HCT116 (cell line): ENCODE data around the gene TMEM50B. TPM values are rescaled to one million over a fixed set of nuclear protein-coding genes. Genes with fewer than 3 reads are reported as not detected.

Source experiments
- ATAC-seq: fragments of 200-7000 bp; cut with Tn5 transposase; 2 replicates; pipeline ENCODE4 v1.9.1; 2020; ENCODE audit warnings: mild to moderate bottlenecking, moderate library complexity
- BruUV-seq: library from RNA; stranded (reverse); fragments of 400-500 nt; replicated peaks from 2 replicates; lab custom pipeline; 2021; lab: Mats Ljungman, UMichigan
- CTCF ChIA-PET: fragments of 300-600 bp; sonication (Branson Sonifier 250); formaldehyde crosslinking; loops from one replicate; lab custom pipeline; 2021; ENCODE audit warnings: antibody characterized with exemption; lab: Charles Lee
- POLR2A ChIA-PET: fragments of 300-600, 350-600 bp; sonication (Branson Sonifier 250); formaldehyde crosslinking; loops from one replicate; lab custom pipeline; 2021; ENCODE audit warnings: antibody characterized with exemption; lab: Charles Lee
- RAD21 ChIA-PET, 2 experiments: fragments of 300-600 bp; sonication (Branson Sonifier 250); formaldehyde crosslinking; loops; one replicate each; lab custom pipeline; 2023; ENCODE audit warnings: low total read pairs in 2 of 2; ENCODE audit not compliant: uncharacterized antibody in 2 of 2, unreplicated experiment in 2 of 2, low non-redundant PET in 1 of 2; lab: Charles Lee
- DNase-seq: peaks from one replicate; pipeline ENCODE4 v3.0.0-alpha.2; 2010; ENCODE audit warnings: low read depth, low spot score
- H2AFZ ChIP-seq: fragments of 200-600 bp; shearing (Covaris generic), sonication (generic); 2 replicates; pipeline ENCODE4 v1.6.1; 2017; ENCODE audit warnings: low read depth, mixed run types, mixed read lengths, antibody characterized with exemption, low read length; ENCODE audit not compliant: poor library complexity, severe bottlenecking
- H3K27ac ChIP-seq: 2 replicates; pipeline ENCODE4 v1.5.1; 2012; ENCODE audit warnings: low read depth, low read length
- H3K27me3 ChIP-seq: fragments of 200-600 bp; sonication (generic); 2 replicates; pipeline ENCODE4 v1.6.1; 2016; ENCODE audit warnings: mixed run types, low read length, mixed read lengths; ENCODE audit not compliant: insufficient read depth
- H3K36me3 ChIP-seq, 2 experiments: fragments of 200-500 bp in 1 of 2; fragments of 200-600 bp in 1 of 2; sonication (Bioruptor generic) in 1 of 2; sonication (generic) in 1 of 2; 2 replicates each; pipeline versions ENCODE4 v1.5.1 to v1.6.1; 2014 to 2016; ENCODE audit warnings: low read length in 2 of 2, inconsistent platforms in 1 of 2, mixed read lengths in 1 of 2, mixed run types in 1 of 2; ENCODE audit not compliant: insufficient read depth in 2 of 2, control insufficient read depth in 1 of 2
- H3K4me1 ChIP-seq, 2 experiments: fragments of 200-600 bp in 1 of 2; sonication (generic) in 1 of 2; 2 replicates each; pipeline versions ENCODE4 v1.5.1 to v1.6.1; 2012 to 2017; ENCODE audit warnings: low read length in 2 of 2, inconsistent platforms in 1 of 2, mild to moderate bottlenecking in 1 of 2, mixed read lengths in 1 of 2, mixed run types in 1 of 2, moderate library complexity in 1 of 2; ENCODE audit not compliant: insufficient read depth in 2 of 2, control insufficient read depth in 1 of 2
- H3K4me2 ChIP-seq: fragments of 200-600 bp; sonication (generic); 2 replicates; pipeline ENCODE4 v1.6.1; 2017; ENCODE audit warnings: mixed run types, low read length, mixed read lengths
- H3K4me3 ChIP-seq, 2 experiments: fragments of 200-600 bp in 1 of 2; sonication (generic) in 1 of 2; replicated peaks in 1 of 2; 2 replicates each; pipeline ENCODE4 v1.5.1; 2011 to 2016; ENCODE audit warnings: low read length in 2 of 2, control low read depth in 1 of 2, low read depth in 1 of 2, mild to moderate bottlenecking in 1 of 2, mixed read lengths in 1 of 2, mixed run types in 1 of 2
- H3K79me2 ChIP-seq: fragments of 200-600 bp; sonication (generic); 2 replicates; pipeline ENCODE4 v1.6.1; 2017; ENCODE audit warnings: mild to moderate bottlenecking, mixed run types, low read length, moderate library complexity, mixed read lengths; ENCODE audit not compliant: insufficient read depth
- H3K9ac ChIP-seq: fragments of 200-600 bp; sonication (generic); 2 replicates; pipeline ENCODE4 v1.6.1; 2016; ENCODE audit warnings: low read length, mixed read lengths
- H3K9me2 ChIP-seq: fragments of 200-600 bp; sonication (generic), shearing (Covaris generic); 2 replicates; pipeline ENCODE4 v1.6.1; 2017; ENCODE audit warnings: mixed run types, mild to moderate bottlenecking, moderate library complexity; ENCODE audit not compliant: insufficient read depth
- H3K9me3 ChIP-seq, 2 experiments: fragments of 200-500 bp in 1 of 2; fragments of 200-600 bp in 1 of 2; sonication (Bioruptor generic) in 1 of 2; sonication (generic) in 1 of 2; 2 replicates each; pipeline ENCODE4 v1.6.1; 2014 to 2017; ENCODE audit warnings: low read length in 2 of 2, mixed read lengths in 2 of 2, inconsistent platforms in 1 of 2, low read depth in 1 of 2, mild to moderate bottlenecking in 1 of 2, mixed run types in 1 of 2, moderate library complexity in 1 of 2; ENCODE audit not compliant: control insufficient read depth in 1 of 2, insufficient read depth in 1 of 2
- H4K20me1 ChIP-seq: fragments of 200-600 bp; sonication (generic), shearing (Covaris generic); 2 replicates; pipeline ENCODE4 v1.6.1; 2017; ENCODE audit warnings: mixed run types, mild to moderate bottlenecking, moderate library complexity; ENCODE audit not compliant: insufficient read depth
- CBX3 ChIP-seq: IDR thresholded peaks from 2 replicates; pipeline ENCODE4 v1.6.1; 2012; ENCODE audit warnings: low read depth
- CEBPB ChIP-seq: IDR thresholded peaks from 2 replicates; pipeline ENCODE4 v1.6.1; 2012; ENCODE audit warnings: low read depth
- EGR1 ChIP-seq: IDR thresholded peaks from 2 replicates; pipeline ENCODE4 v1.6.1; 2012; ENCODE audit warnings: low read depth
- ELF1 ChIP-seq: IDR thresholded peaks from 2 replicates; pipeline ENCODE4 v1.6.1; 2012; ENCODE audit warnings: low read depth, borderline replicate concordance
- FOSL1 ChIP-seq: IDR thresholded peaks from 2 replicates; pipeline ENCODE4 v1.6.1; 2012; ENCODE audit warnings: low read depth
- JUND ChIP-seq: IDR thresholded peaks from 2 replicates; pipeline ENCODE4 v1.6.1; 2012
- POLR2A ChIP-seq: IDR thresholded peaks from 2 replicates; pipeline ENCODE4 v1.7.0; 2011; ENCODE audit warnings: borderline replicate concordance; ENCODE audit not compliant: insufficient read depth, insufficient read length; ENCODE audit errors: extremely low read depth
- POLR2AphosphoS5 ChIP-seq: IDR thresholded peaks from 2 replicates; pipeline ENCODE4 v1.6.1; 2011; ENCODE audit warnings: mild to moderate bottlenecking, low read depth, low read length, moderate library complexity
- RAD21 ChIP-seq: IDR thresholded peaks from 2 replicates; pipeline ENCODE4 v1.6.1; 2012; ENCODE audit warnings: low read depth, mild to moderate bottlenecking
- REST ChIP-seq: IDR thresholded peaks from 2 replicates; pipeline ENCODE4 v1.6.1; 2012; ENCODE audit warnings: low read depth
- SIN3A ChIP-seq: IDR thresholded peaks from 2 replicates; pipeline ENCODE4 v1.6.1; 2012; ENCODE audit warnings: low read depth
- TCF7L2 ChIP-seq: IDR thresholded peaks from 2 replicates; pipeline ENCODE4 v1.7.0; 2011; ENCODE audit warnings: borderline replicate concordance, inconsistent platforms; ENCODE audit not compliant: insufficient read depth, insufficient read length; ENCODE audit errors: extremely low read depth
- ZFX ChIP-seq: fragments of 450-650 bp; IDR thresholded peaks from 2 replicates; pipeline ENCODE4 v1.6.1; 2017
- intact Hi-C: fragments of 100-400 bp; cut with micrococcal nuclease; formaldehyde crosslinking; loops from 2 replicates; pipeline ENCODE4 v1.10.0; 2022
- total RNA-seq: library from RNA; stranded (reverse); gene quantifications from one replicate; pipeline ENCODE4 v1.2.1, GENCODE V29; 2021; ENCODE audit not compliant: unreplicated experiment
- TF ChIP-seq, protein P1 (sequence below): IDR thresholded peaks from 2 replicates; pipeline ENCODE4 v1.6.1; 2012

TMEM50B gene
- total RNA-seq, 1 experiment from 2014 or later: 18.8 TPM

GRCh38 chr21:33406493-33406892 is 73.3 kb downstream of the TMEM50B start:
- Histone ChIP-seq H3K9ac (no peak overlapping the region), H3K4me2 (no peak overlapping the region), H3K9me3 (no peaks in the 10 kb centered on the region), H2AFZ (no peak overlapping the region), H3K4me1 (peaks cover 27 to 45% of the 10 kb centered on the region in 2 experiments), H3K79me2 (peaks cover 67% of the 10 kb centered on the region), H3K9me2 (no peaks in the 10 kb centered on the region), H3K27ac (no peak overlapping the region), H3K36me3 (no peaks in the 10 kb centered on the region), H3K4me3 (no peak overlapping the region), H4K20me1 (no peaks in the 10 kb centered on the region), H3K27me3 (no peaks in the 10 kb centered on the region)
- BruUV-seq: no TSS peak
- DNase-seq (no peak), ATAC-seq (no peak)
- no peak for TF ChIP-seq FOSL1
- no peak for TF ChIP-seq RAD21
- no peak for TF ChIP-seq POLR2A
- no peak for TF ChIP-seq POLR2AphosphoS5
- no peak for TF ChIP-seq JUND
- no peak for TF ChIP-seq CBX3
- intact Hi-C loops: no loop called here
- CTCF ChIA-PET: interaction anchor here (0.8 kb wide), 1 partner anchor 155 kb away, joined by 3 read pairs; no protein-coding TSS in a partner anchor
- RAD21 ChIA-PET: no interaction called here
- POLR2A ChIA-PET: no interaction called here

DNA sequence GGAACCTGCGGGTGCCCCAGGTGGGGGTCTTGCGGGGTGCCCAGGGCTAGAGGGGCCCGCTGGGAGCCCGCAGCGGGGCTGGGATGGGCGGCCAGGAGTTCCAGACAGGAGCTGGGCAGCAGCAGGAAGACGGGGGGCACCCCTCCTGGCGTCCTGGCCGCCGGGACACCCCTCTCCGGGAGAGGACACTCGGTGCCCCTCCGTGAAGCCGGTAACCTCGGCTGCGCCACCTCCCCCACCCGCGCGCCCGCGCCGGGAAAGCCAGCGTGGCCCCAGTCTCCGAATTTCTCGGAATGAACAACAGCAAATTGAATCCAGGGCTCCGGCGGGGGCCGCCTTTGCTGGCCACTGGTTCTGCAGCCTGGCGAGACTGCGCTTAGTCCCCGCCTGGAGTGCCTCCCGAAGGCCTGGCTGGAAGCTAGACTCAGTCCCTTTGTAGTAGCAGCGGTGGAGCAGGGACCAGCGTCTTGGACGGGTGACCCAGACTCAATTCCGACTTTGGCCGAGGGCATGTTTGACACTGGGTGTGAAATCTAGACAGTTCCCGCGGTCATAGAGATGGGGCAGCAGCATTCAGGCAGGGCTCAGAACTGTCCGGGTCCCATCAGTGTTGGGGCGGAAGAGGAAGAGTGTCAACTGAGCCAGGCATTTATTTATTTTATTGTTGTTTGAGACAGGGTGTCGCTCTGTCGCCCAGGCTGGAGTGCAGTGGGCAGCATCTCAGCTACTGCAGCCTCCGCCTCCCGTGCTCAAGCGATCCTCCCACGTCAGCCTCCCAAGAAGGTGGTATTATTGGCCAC is 75.8 kb downstream of the TMEM50B start:
- H2AFZ ChIP-seq: no peak overlapping the region
- BruUV-seq: TSS peak; percentile 76

More for the DNA sequence above, 75.8 kb downstream of the TMEM50B start:
- H3K9me2 ChIP-seq: no peaks in the 10 kb centered on the region
- H3K4me3 ChIP-seq: peak overlapping the region; percentile 77 to 87
- no peaks in the 10 kb centered on the region for H3K27me3 ChIP-seq
- no peaks in the 10 kb centered on the region for H3K36me3 ChIP-seq
- ChIA-PET RAD21 (no interaction called here), CTCF (no interaction called here), POLR2A (interaction anchor here (1.1 to 2.1 kb wide), 4 partner anchors 17 to 76 kb away, joined by 3 to 5 read pairs (median 4); partner anchors contain the start of gene TMEM50B)
- TF ChIP-seq SIN3A (no peak), ELF1 (no peak), CEBPB (no peak), POLR2AphosphoS5 (peak; percentile 34; the same call in 1 of the 2 replicates), ZFX (peak; percentile 77), EGR1 (no peak), TCF7L2 (no peak), REST (no peak), CBX3 (no peak), JUND (no peak)
- TF ChIP-seq, protein P1, sequence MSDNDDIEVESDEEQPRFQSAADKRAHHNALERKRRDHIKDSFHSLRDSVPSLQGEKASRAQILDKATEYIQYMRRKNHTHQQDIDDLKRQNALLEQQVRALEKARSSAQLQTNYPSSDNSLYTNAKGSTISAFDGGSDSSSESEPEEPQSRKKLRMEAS: no peak
- H3K27ac ChIP-seq: peak overlapping the region; percentile 92
- peaks cover 49% of the 10 kb centered on the region for H3K79me2 ChIP-seq
- no peak for DNase-seq
- intact Hi-C loops: no loop called here
- peak; percentile 43 for ATAC-seq
- peak overlapping the region; percentile 89 for H3K9ac ChIP-seq
- peak overlapping the region; percentile 97 for H3K4me2 ChIP-seq
- H3K9me3 ChIP-seq: no peaks in the 10 kb centered on the region
- H4K20me1 ChIP-seq: no peaks in the 10 kb centered on the region
- peaks cover 35 to 44% of the 10 kb centered on the region in 2 experiments for H3K4me1 ChIP-seq
